Epidermal melanocyte (primary cell): Measurements from ENCODE around the gene KDM1A.

Source experiments
- DNase-seq: peaks from one replicate; pipeline ENCODE4 v3.0.0; 2011; ENCODE audit warnings: low spot score; ENCODE audit not compliant: insufficient read length

The KDM1A gene

GRCh38 chr1:23013657-23014056 lies 5.6 kb upstream of the KDM1A start:
- no peak for DNase-seq

DNA sequence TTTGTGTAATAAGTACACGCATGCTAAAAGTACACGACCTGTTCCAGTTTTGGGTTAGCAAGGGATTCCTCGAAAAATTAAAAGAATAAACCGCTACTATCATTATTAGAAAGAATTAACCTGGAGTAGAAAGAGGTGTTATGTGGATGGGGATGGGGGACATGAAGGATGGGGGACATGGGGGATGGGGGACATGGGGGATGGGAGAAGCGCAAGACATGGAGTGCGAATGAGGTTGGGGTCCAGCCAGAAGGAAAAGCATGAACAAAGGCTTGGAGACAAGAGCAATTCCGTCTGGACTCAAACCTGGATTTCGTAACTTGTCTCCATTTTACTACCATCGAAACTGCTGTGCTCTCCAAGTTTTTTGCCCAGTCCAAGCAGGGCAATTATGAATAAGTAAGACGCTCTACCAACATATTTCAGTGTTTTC lies 591 bp upstream of the KDM1A start:
- DNase-seq, result no peak

DNA sequence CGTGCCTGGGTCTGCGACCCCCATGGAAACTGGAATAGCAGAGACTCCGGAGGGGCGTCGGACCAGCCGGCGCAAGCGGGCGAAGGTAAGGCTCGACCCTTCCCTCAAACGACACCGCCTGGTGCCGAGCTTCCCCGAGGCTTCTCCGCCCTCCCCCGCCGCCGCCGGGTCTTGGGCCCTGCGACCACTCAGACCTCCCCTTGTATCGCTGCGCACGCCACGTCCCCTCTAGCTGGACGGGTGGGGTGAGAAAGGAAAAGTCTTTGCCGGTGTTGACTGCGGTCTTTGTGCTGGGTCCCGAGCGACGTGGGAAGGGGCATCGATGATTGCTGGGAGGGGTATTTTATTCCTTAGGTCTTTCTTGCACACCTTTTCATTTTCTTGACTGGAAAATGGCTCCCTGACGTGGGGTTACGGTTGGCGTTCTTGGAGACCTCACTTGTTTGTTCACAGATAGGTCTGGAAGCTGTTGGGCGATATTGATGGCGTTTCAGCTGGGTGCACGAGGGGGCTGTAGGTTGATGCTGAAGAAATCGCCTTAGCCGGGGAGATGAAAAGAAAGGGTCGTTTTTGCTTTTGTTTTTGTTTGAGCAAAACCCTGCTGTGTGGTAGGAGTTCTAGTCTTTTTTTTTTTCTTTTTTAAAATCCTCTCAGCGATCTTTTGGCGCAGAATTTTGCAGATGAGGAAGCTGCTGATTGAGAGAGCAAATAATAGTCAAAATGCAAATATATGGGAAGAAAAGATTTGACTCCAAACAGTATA lies 776 bp downstream of the KDM1A start:
- DNase-seq, result no peak

GRCh38 chr1:23020706-23021405 lies 1.6 kb downstream of the KDM1A start:
- DNase-seq, result no peak

DNA sequence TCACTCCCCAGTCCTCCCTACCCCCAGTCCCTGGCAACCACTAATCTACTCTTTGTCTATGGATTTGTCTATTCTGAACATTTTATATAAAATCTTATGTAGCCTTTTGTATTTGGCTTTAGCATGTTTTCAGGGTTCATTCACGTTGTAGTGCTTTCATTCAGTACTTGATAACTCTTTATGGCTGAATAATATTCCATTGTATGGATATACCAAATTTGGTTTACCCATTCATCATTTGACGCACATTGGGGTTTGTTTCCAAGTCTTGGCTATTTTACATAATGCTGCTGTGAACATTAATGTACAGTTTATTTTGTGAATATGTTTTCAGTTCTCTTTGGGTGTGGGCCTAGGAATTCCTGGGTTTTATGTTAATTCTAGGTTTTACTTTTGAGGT lies 2.6 kb downstream of the KDM1A start:
- no peak for DNase-seq

- DNase-seq, result no peak
Observed at GRCh38 chr1:23023174-23023845, 4.0 kb downstream of the KDM1A start.

GRCh38 chr1:23026568-23026967 lies 7.3 kb downstream of the KDM1A start:
- DNase-seq, result no peak

DNA sequence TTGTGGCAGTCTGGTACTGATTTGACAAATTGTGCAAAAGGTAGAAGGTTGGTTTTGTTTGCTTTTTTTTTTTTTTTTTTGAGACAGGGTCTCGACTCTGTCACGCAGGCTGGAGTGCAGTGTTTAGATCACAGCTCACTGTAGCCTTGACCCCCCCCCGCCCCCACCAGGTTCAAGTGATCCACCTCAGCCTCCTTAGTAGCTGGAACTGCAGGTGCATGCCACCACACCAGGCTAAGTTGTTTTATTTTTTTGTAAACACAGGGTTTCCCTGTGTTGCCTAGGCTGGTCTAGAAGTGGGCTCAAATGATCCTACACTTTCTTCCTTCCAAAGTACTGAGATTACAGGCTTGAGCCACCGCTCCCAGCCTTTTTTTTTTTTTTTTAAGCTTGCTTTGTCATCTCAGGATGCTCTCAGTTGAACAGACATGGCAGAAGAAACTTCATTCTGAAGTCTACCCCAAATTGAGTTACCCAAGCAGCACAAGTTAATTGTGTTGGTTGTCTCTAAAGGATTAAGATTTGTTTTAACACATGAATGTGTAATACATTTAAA lies 8.2 kb downstream of the KDM1A start:
- DNase-seq, result no peak

GRCh38 chr1:23029337-23029736 lies 10.1 kb downstream of the KDM1A start:
- no peak for DNase-seq

DNA sequence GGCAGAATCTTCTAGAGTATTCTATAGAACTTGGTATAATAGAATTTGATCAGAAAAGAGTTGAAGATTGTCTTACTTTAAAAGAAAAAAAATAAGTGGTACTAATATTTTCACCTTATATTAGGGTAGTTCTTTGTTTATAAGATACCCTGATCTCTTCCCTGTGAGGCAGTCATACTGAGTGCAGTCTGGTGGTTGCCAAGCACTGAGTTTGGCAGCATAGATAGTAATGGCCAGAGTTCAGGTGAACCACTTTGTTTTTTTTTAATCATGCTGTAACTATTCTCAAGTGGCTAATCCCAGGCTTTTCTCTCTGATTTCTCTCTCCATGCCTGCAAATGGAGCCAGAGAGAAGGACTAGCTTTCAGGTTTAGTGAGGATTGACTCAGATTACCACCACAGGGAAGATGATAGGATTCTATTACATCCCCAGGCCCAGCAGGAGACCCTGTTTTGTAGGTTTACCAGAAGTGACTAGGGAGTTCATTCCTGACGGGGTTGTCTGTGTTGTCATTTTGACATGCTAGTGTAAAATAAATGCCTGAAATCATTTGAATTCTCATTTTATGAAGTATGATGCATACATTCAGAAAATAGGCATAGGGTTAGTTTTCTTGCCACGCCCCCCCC lies 16.7 kb downstream of the KDM1A start:
- no peak for DNase-seq

GRCh38 chr1:23037081-23037740 lies 17.9 kb downstream of the KDM1A start:
- no peak for DNase-seq

DNA sequence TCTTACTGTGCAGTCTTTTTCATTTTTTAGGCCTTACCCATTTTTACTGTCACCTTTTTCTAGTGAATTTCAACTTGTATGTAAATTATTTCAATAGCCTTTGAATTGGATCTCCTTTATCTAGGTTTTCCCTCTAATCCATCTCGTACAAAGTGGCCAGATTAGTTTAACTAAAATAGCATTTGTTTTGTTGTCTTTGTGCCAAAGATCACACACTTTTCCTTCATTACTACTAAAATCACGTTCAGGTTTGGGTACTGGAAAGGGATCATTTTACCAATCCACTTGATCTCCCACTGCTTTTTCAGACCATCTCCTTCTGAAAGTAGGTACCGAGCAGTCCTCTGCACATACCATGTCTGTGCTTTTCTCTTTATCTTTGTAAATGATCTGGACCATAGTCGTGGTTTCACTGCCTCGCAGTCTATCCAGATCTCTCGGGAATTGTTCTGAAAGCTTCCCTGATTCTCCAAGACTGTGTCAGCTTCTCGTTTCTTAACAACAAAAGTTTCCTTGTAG lies 20.1 kb downstream of the KDM1A start:
- DNase-seq, result no peak

- no peak for DNase-seq
Observed at GRCh38 chr1:23040509-23040908, 21.2 kb downstream of the KDM1A start.

DNA sequence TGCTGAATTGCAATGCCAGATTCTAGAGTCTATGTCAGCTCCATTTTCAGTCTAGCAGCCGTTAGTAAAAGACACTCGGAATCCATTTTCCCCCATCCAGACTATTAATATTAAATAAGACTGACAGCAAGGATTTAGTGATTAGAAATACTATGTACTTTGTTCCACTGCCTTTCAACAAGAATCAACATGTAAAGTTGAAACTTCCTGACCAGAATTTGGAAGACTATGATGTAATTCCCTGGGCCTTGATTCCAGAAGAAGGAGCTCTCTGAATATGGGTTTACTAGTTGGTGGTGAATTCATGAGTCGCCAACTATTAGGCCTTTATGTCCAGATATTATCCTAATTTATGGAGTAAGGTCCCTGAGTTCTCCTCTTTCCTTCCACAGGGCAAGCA lies 24.8 kb downstream of the KDM1A start:
- DNase-seq, result no peak

DNA sequence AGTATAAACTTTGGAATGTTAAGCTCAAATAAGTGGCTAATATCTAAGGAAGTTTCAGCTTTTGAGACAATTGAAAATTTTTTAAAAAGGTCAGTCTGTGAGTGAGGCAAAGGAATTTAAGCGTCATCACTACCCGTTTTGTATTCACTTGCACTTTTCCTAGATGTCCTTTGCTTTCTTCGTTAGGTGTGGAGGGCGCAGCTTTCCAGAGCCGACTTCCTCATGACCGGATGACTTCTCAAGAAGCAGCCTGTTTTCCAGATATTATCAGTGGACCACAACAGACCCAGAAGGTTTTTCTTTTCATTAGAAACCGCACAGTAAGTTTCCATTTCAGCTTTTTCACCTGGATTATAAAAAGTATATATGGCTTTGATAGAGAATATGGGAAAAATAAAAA lies 30.9 kb downstream of the KDM1A start:
- DNase-seq, result no peak

DNA sequence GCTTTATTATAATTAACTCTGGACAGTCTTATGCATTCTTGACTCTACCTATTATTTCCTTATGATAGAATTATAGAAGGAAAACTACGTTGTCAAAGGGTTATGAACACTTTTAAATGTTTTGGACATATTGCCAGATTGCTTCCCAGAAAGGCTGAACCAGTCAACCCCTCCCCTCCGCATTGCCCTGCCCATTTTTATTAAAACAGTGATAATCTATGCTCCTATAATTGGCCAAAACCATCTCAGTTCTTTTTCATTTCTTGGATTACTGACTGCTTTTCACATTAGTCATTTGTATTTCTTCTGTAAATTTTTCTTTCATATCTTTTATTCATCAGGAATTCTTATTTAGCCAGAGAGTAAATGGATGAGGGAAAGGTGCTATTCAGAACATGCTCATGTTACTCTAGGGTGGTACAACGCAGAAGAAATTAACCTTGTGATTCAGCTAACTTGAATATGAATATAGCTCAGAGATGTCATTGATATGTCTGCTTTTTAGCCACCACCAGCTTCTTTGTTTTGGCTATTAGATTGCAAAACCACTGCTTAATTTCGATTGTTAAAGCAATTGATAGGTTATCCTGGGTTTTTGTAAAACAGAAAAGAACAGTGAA lies 32.1 kb downstream of the KDM1A start:
- DNase-seq, result no peak

- DNase-seq, result no peak
Observed at GRCh38 chr1:23057301-23057700, 38.0 kb downstream of the KDM1A start.

DNA sequence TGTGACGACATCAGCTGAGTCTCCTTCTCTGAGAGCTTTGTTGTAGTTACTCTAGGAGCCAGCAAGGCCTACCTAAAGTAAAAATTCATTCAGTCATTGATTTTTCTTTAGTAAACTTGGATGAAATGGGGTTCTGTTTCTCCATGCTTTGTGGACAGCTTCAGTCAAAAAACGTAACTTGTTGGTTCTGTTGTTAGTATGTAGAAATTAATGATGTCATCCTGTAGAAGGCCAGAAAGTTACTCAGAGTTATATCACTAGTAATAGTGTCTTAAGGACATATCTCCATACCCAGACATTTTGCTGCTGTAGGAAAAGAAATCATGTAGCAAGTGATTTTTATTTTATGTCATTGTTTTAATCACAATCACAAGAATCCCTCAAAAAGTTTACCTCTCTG lies 43.0 kb downstream of the KDM1A start:
- no peak for DNase-seq

- no peak for DNase-seq
Observed at GRCh38 chr1:23065385-23065784, 46.1 kb downstream of the KDM1A start.

DNA sequence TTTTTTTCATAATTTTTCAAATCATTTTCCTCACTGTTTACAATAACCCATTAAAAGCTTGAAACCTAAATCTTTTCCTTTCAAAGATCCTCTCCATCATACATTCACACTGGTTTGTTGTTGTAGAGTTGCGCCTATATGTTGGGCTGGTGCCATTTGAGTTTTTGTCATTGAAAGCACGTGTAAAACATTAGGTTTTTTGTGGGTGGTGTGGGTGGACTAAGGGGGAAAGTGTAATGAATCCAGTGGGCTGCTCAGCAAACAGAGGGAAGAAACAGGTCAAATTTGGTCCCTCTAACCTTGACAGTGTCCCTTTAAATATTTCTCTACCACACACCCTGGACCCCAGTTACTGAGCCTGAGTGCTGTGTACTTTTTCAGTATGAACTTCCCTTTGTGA lies 46.8 kb downstream of the KDM1A start:
- no peak for DNase-seq

DNA sequence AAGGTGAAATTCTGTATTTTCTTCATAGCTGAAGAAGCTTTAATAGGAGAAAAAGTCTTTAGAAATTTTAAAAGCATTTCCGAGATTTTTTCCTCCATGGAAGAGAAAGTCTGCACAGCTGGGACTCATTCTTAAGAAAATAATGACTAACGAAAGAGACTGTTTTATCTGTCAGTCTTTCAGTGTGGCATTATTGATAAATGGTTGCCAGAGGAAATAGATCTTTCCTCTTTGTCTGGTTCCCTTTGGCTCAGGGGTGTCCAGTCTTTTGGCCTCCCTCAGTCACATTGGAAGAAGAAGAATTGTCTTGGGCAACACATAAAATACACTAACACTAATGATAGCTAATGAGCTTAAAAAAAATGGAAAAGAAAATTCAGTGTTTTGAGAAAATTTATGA lies 49.9 kb downstream of the KDM1A start:
- no peak for DNase-seq
